A673 (cell line): Measurements from ENCODE around the gene UFD1. TPM values are rescaled to one million over a fixed set of nuclear protein-coding genes. Genes with fewer than 3 reads are reported as not detected.

Experiments
- BruUV-seq: library from RNA; stranded (reverse); fragments of 400-500 nt; replicated peaks from 2 replicates; lab custom pipeline; 2021; lab: Mats Ljungman, UMichigan
- CTCF ChIA-PET: fragments of 300-600 bp; sonication (Branson Sonifier 250); formaldehyde crosslinking; loops from one replicate; lab custom pipeline; 2022; ENCODE audit warnings: antibody characterized with exemption; lab: Charles Lee
- POLR2A ChIA-PET: fragments of 300-600 bp; sonication (Branson Sonifier 250); formaldehyde crosslinking; loops from one replicate; lab custom pipeline; 2022; ENCODE audit warnings: antibody characterized with exemption; ENCODE audit not compliant: low non-redundant PET; lab: Charles Lee
- DNase-seq: peaks from one replicate; pipeline ENCODE4 v3.0.0-alpha.2; 2015; ENCODE audit warnings: low spot score
- H3K27ac ChIP-seq: fragments of 200-600 bp; sonication (generic); 2 replicates; pipeline ENCODE4 v1.5.1; 2016; ENCODE audit warnings: mixed run types, low read depth, mild to moderate bottlenecking, mixed read lengths, antibody characterized with exemption, low read length; ENCODE audit not compliant: poor library complexity, severe bottlenecking
- H3K27me3 ChIP-seq: fragments of 200-600 bp; sonication (generic); replicated peaks from 2 replicates; pipeline ENCODE4 v1.6.1; 2017; ENCODE audit warnings: mixed run types, low read depth, mild to moderate bottlenecking, mixed read lengths, antibody characterized with exemption, low read length; ENCODE audit not compliant: insufficient read depth, poor library complexity
- H3K36me3 ChIP-seq: fragments of 200-600 bp; sonication (generic); 2 replicates; pipeline ENCODE4 v1.6.1; 2016; ENCODE audit warnings: mixed run types, mild to moderate bottlenecking, mixed read lengths, antibody characterized with exemption, low read length; ENCODE audit not compliant: insufficient read depth, poor library complexity, severe bottlenecking
- H3K4me1 ChIP-seq: fragments of 200-600 bp; sonication (generic); 2 replicates; pipeline ENCODE4 v1.6.1; 2017; ENCODE audit warnings: mixed run types, mild to moderate bottlenecking, mixed read lengths, antibody characterized with exemption, low read length; ENCODE audit not compliant: insufficient read depth, poor library complexity, severe bottlenecking
- H3K4me3 ChIP-seq: fragments of 200-600 bp; sonication (generic); 2 replicates; pipeline ENCODE4 v1.5.1; 2016; ENCODE audit warnings: low read depth, mixed run types, mild to moderate bottlenecking, mixed read lengths, low read length; ENCODE audit not compliant: poor library complexity, severe bottlenecking
- H3K9me3 ChIP-seq: fragments of 200-600 bp; sonication (generic); 2 replicates; pipeline ENCODE4 v1.6.1; 2016; ENCODE audit warnings: mixed run types, low read depth, mild to moderate bottlenecking, mixed read lengths, antibody characterized with exemption, low read length; ENCODE audit not compliant: poor library complexity, severe bottlenecking
- CTCF ChIP-seq: fragments of 300-800, 200-600 bp; sonication (generic); conservative IDR thresholded peaks from 2 replicates; pipeline ENCODE4 v1.5.1; 2017; ENCODE audit warnings: low read depth, mild to moderate bottlenecking, antibody characterized with exemption, low read length, moderate library complexity, mixed read lengths
- EZH2 ChIP-seq: fragments of 200-600 bp; sonication (generic); IDR thresholded peaks from 2 replicates; pipeline ENCODE4 v1.6.1; 2017; ENCODE audit warnings: borderline replicate concordance, low read depth, mild to moderate bottlenecking, mixed read lengths, antibody characterized with exemption, low read length; ENCODE audit not compliant: poor library complexity, severe bottlenecking
- intact Hi-C: fragments of 100-400 bp; cut with micrococcal nuclease; formaldehyde crosslinking; loops from one replicate; pipeline ENCODE4 v1.10.0; 2022; ENCODE audit not compliant: unreplicated experiment
- total RNA-seq: library from RNA; stranded (reverse); gene quantifications from 2 replicates; pipeline ENCODE4 v1.2.3, GENCODE V29; 2021

The UFD1 gene
- total RNA-seq, 1 experiment from 2014 or later: 195 TPM

GRCh38 chr22:19443544-19444211 is 35.3 kb downstream of the UFD1 start:
- intact Hi-C loops: no loop called here
- DNase-seq: no peak
- no peaks in the 10 kb centered on the region for H3K9me3 ChIP-seq
- peaks cover 22% of the 10 kb centered on the region for H3K36me3 ChIP-seq
- POLR2A ChIA-PET: no interaction called here
- no peaks in the 10 kb centered on the region for H3K27me3 ChIP-seq
- no peak overlapping the region for H3K4me3 ChIP-seq
- peaks cover 6% of the 10 kb centered on the region for H3K4me1 ChIP-seq
- H3K27ac ChIP-seq: no peak overlapping the region
- TF ChIP-seq EZH2 (no peak), CTCF (no peak)
- BruUV-seq: no TSS peak
- CTCF ChIA-PET: no interaction called here

DNA sequence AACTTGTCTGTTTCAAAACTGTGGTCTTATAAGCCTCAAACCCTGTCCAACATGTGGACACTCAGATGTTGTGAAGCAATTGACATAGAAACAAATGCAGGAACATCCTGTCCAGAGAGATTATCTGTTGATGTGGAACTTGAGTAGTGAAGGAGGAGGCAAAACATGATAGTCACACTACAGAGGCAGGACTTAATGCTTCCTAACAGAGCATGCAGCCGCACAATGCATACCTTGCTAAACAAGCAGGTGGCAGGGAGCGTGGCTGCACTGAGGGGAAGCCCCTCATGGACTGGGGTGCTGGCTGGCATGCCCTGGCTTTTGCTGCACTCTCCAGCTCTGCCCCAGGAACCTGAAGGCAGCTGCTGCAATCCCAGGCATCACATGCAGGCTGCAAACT is 36.8 kb downstream of the UFD1 start:
- no peaks in the 10 kb centered on the region for H3K27me3 ChIP-seq
- no peak for TF ChIP-seq EZH2
- TF ChIP-seq CTCF: no peak
- H3K4me3 ChIP-seq: no peak overlapping the region
- POLR2A ChIA-PET: no interaction called here
- H3K4me1 ChIP-seq: no peaks in the 10 kb centered on the region
- no TSS peak for BruUV-seq
- DNase-seq: no peak
- H3K36me3 ChIP-seq: peaks cover 22% of the 10 kb centered on the region
- intact Hi-C loops: no loop called here
- H3K27ac ChIP-seq: no peak overlapping the region
- H3K9me3 ChIP-seq: no peaks in the 10 kb centered on the region
- CTCF ChIA-PET: no interaction called here

GRCh38 chr22:19440411-19441195 is 38.4 kb downstream of the UFD1 start:
- DNase-seq: no peak
- H3K27ac ChIP-seq: no peak overlapping the region
- ChIA-PET CTCF (no interaction called here), POLR2A (no interaction called here)
- H3K36me3 ChIP-seq: peaks cover 24% of the 10 kb centered on the region
- no peaks in the 10 kb centered on the region for H3K4me1 ChIP-seq
- intact Hi-C loops: no loop called here
- no peak overlapping the region for H3K4me3 ChIP-seq
- H3K9me3 ChIP-seq: no peaks in the 10 kb centered on the region
- H3K27me3 ChIP-seq: no peaks in the 10 kb centered on the region
- no TSS peak for BruUV-seq
- TF ChIP-seq EZH2 (no peak), CTCF (no peak)
